Measurements from ENCODE around the gene SUSD3. TPM values are rescaled to one million over a fixed set of nuclear protein-coding genes. Genes with fewer than 3 reads are reported as not detected.

The SUSD3 gene
- total RNA-seq, 1 experiment from 2014 or later: 9.0 TPM

DNA sequence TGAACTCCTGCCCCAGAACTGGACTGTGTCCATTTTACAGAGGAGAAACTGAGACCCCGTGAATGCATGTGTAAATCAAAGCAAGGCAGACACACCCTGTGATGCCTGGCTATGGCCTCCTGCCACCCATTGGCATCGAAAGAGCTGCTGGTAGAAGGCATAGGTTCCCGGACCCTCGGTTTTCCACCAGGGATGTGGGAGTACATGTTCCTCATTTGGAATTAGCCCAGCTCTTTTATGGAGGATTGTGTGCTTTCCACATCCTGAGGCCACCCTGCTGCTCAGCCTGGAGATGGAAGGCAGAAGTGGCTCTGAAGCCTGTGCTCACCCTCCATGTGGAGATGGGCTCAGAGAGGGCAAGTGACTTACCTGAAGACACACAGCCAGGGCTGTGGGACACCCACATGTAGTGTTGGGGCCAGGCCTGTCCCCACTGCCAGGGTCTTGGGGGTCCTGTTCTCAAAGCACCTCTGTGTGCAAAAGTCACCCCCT, 2.8 kb downstream of the SUSD3 start:
- Histone ChIP-seq H2BK15ac (ENCODE audit: low read depth, low read length) (no peak overlapping the region), H3T11ph (ENCODE audit: low read length) (no peak overlapping the region), H3K56ac (ENCODE audit: insufficient read length, low read depth, low read length) (no peak overlapping the region), H3K27ac (ENCODE audit: insufficient read length, low read depth, low read length) (no peak overlapping the region), H2BK5ac (ENCODE audit: insufficient read length, low read length) (no peak overlapping the region), H4K20me1 (ENCODE audit: control insufficient read depth, insufficient read depth, insufficient read length) (no peaks in the 10 kb centered on the region), H4K5ac (ENCODE audit: insufficient read length, low read depth, low read length) (no peak overlapping the region), H3K9me3 (ENCODE audit: control insufficient read depth, low read depth, low read length) (no peaks in the 10 kb centered on the region), H4K8ac (replicated peaks; ENCODE audit: insufficient read length, low read depth, low read length) (no peak overlapping the region), H2BK20ac (ENCODE audit: low read depth, low read length, poor library complexity, severe bottlenecking) (no peak overlapping the region), H3K23ac (ENCODE audit: insufficient read length, low read depth, low read length) (no peak overlapping the region), H3K79me2 (ENCODE audit: insufficient read depth, low read length) (no peaks in the 10 kb centered on the region), H2AFZ (ENCODE audit: low read length) (no peak overlapping the region), H3K27me3 (ENCODE audit: insufficient read depth, low read length) (no peaks in the 10 kb centered on the region), H3K23me2 (ENCODE audit: insufficient read length, low read depth, low read length, poor library complexity, severe bottlenecking) (no peaks in the 10 kb centered on the region), H2BK120ac (ENCODE audit: low read depth, low read length, poor library complexity, severe bottlenecking) (no peak overlapping the region), H2BK12ac (ENCODE audit: insufficient read length, low read depth, low read length) (no peak overlapping the region), H3K4ac (ENCODE audit: low read depth, low read length) (no peak overlapping the region), H3K79me1 (ENCODE audit: insufficient read depth, low read depth, low read length, poor library complexity, severe bottlenecking) (no peaks in the 10 kb centered on the region), H3K4me2 (ENCODE audit: insufficient read depth, insufficient read length, low read length) (no peak overlapping the region), H4K91ac (ENCODE audit: insufficient read length, low read depth, low read length) (no peak overlapping the region), H3K14ac (ENCODE audit: insufficient read depth, low read length) (no peak overlapping the region), H3K9ac (ENCODE audit: extremely low read depth, insufficient read length, low read length) (no peak overlapping the region), H3K18ac (ENCODE audit: insufficient read length, low read depth, low read length) (no peak overlapping the region), H3K4me1 (ENCODE audit: insufficient read depth, low read length) (no peaks in the 10 kb centered on the region), H2AK5ac (ENCODE audit: insufficient read length, low read length) (no peak overlapping the region)
- Mint-ChIP-seq H3K4me1 (peaks cover 39 to 48% of the 10 kb centered on the region in 2 experiments), H3K27me3 (ENCODE audit: low read depth) (peaks cover 22% of the 10 kb centered on the region), H3K36me3 (ENCODE audit: insufficient read depth in 1 of 3, low read depth in 3 of 3) (no peaks in the 10 kb centered on the region), H3K27ac (no peak overlapping the region), H3K9me3 (no peaks in the 10 kb centered on the region), H3K4me3 (no peak overlapping the region)
- no peak for TF ChIP-seq CTCF (conservative IDR thresholded peaks at IDR 0.05)
- DNase-seq: no peak
- no CpG with 5 or more reads among the region's 4 CpGs for WGBS (ENCODE audit: extremely low coverage, insufficient read length, low lambda C conversion rate)

Measured in H9 (cell line).